A673 (cell line): ENCODE results near the gene TCF12. TPM values are rescaled to one million over a fixed set of nuclear protein-coding genes. Genes with fewer than 3 reads are reported as not detected.

Experiments
- BruUV-seq: library from RNA; stranded (reverse); fragments of 400-500 nt; replicated peaks from 2 replicates; lab custom pipeline; 2021; lab: Mats Ljungman, UMichigan
- CTCF ChIA-PET: fragments of 300-600 bp; sonication (Branson Sonifier 250); formaldehyde crosslinking; loops from one replicate; lab custom pipeline; 2022; ENCODE audit warnings: antibody characterized with exemption; lab: Charles Lee
- POLR2A ChIA-PET: fragments of 300-600 bp; sonication (Branson Sonifier 250); formaldehyde crosslinking; loops from one replicate; lab custom pipeline; 2022; ENCODE audit warnings: antibody characterized with exemption; ENCODE audit not compliant: low non-redundant PET; lab: Charles Lee
- DNase-seq: peaks from one replicate; pipeline ENCODE4 v3.0.0-alpha.2; 2015; ENCODE audit warnings: low spot score
- H3K27ac ChIP-seq: fragments of 200-600 bp; sonication (generic); 2 replicates; pipeline ENCODE4 v1.5.1; 2016; ENCODE audit warnings: mixed run types, low read depth, mild to moderate bottlenecking, mixed read lengths, antibody characterized with exemption, low read length; ENCODE audit not compliant: poor library complexity, severe bottlenecking
- H3K27me3 ChIP-seq: fragments of 200-600 bp; sonication (generic); replicated peaks from 2 replicates; pipeline ENCODE4 v1.6.1; 2017; ENCODE audit warnings: mixed run types, low read depth, mild to moderate bottlenecking, mixed read lengths, antibody characterized with exemption, low read length; ENCODE audit not compliant: insufficient read depth, poor library complexity
- H3K36me3 ChIP-seq: fragments of 200-600 bp; sonication (generic); 2 replicates; pipeline ENCODE4 v1.6.1; 2016; ENCODE audit warnings: mixed run types, mild to moderate bottlenecking, mixed read lengths, antibody characterized with exemption, low read length; ENCODE audit not compliant: insufficient read depth, poor library complexity, severe bottlenecking
- H3K4me1 ChIP-seq: fragments of 200-600 bp; sonication (generic); 2 replicates; pipeline ENCODE4 v1.6.1; 2017; ENCODE audit warnings: mixed run types, mild to moderate bottlenecking, mixed read lengths, antibody characterized with exemption, low read length; ENCODE audit not compliant: insufficient read depth, poor library complexity, severe bottlenecking
- H3K4me3 ChIP-seq: fragments of 200-600 bp; sonication (generic); 2 replicates; pipeline ENCODE4 v1.5.1; 2016; ENCODE audit warnings: low read depth, mixed run types, mild to moderate bottlenecking, mixed read lengths, low read length; ENCODE audit not compliant: poor library complexity, severe bottlenecking
- H3K9me3 ChIP-seq: fragments of 200-600 bp; sonication (generic); 2 replicates; pipeline ENCODE4 v1.6.1; 2016; ENCODE audit warnings: mixed run types, low read depth, mild to moderate bottlenecking, mixed read lengths, antibody characterized with exemption, low read length; ENCODE audit not compliant: poor library complexity, severe bottlenecking
- EZH2 ChIP-seq: fragments of 200-600 bp; sonication (generic); IDR thresholded peaks from 2 replicates; pipeline ENCODE4 v1.6.1; 2017; ENCODE audit warnings: borderline replicate concordance, low read depth, mild to moderate bottlenecking, mixed read lengths, antibody characterized with exemption, low read length; ENCODE audit not compliant: poor library complexity, severe bottlenecking
- intact Hi-C: fragments of 100-400 bp; cut with micrococcal nuclease; formaldehyde crosslinking; loops from one replicate; pipeline ENCODE4 v1.10.0; 2022; ENCODE audit not compliant: unreplicated experiment
- total RNA-seq: library from RNA; stranded (reverse); gene quantifications from 2 replicates; pipeline ENCODE4 v1.2.3, GENCODE V29; 2021
- TF ChIP-seq, protein P1 (sequence below): fragments of 300-800, 200-600 bp; sonication (generic); conservative IDR thresholded peaks from 2 replicates; pipeline ENCODE4 v1.5.1; 2017; ENCODE audit warnings: low read depth, mild to moderate bottlenecking, antibody characterized with exemption, low read length, moderate library complexity, mixed read lengths

TCF12 gene
- total RNA-seq, 1 experiment from 2014 or later, result 351 TPM

DNA sequence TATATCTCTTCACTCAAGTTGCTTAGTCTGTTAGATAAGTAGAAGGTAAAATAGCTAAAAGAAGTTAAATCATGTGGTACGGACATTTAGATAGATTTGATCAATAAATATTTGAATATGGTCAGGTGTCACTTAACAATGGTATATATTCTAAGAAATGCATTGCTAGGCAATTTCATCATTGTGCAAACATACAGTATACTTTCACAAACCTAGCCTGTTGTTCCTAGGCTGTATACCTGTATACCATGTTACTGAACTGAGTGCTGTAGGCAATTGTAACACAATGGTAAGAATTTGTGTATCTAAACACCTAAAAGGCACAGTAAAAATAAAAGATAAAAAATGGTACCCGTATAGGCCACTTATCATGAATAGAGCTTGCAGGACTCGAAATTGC, 345.1 kb downstream of the TCF12 start:
- DNase-seq, result no peak
- Histone ChIP-seq H3K27me3 (no peaks in the 10 kb centered on the region), H3K4me1 (peaks cover 27% of the 10 kb centered on the region), H3K9me3 (no peaks in the 10 kb centered on the region), H3K36me3 (peaks cover 66% of the 10 kb centered on the region), H3K4me3 (no peak overlapping the region), H3K27ac (no peak overlapping the region)
- TF ChIP-seq, protein P1, sequence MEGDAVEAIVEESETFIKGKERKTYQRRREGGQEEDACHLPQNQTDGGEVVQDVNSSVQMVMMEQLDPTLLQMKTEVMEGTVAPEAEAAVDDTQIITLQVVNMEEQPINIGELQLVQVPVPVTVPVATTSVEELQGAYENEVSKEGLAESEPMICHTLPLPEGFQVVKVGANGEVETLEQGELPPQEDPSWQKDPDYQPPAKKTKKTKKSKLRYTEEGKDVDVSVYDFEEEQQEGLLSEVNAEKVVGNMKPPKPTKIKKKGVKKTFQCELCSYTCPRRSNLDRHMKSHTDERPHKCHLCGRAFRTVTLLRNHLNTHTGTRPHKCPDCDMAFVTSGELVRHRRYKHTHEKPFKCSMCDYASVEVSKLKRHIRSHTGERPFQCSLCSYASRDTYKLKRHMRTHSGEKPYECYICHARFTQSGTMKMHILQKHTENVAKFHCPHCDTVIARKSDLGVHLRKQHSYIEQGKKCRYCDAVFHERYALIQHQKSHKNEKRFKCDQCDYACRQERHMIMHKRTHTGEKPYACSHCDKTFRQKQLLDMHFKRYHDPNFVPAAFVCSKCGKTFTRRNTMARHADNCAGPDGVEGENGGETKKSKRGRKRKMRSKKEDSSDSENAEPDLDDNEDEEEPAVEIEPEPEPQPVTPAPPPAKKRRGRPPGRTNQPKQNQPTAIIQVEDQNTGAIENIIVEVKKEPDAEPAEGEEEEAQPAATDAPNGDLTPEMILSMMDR, result no peak
- ChIA-PET POLR2A (no interaction called here), CTCF (no interaction called here)
- intact Hi-C loops, result no loop called here
- no TSS peak for BruUV-seq

DNA sequence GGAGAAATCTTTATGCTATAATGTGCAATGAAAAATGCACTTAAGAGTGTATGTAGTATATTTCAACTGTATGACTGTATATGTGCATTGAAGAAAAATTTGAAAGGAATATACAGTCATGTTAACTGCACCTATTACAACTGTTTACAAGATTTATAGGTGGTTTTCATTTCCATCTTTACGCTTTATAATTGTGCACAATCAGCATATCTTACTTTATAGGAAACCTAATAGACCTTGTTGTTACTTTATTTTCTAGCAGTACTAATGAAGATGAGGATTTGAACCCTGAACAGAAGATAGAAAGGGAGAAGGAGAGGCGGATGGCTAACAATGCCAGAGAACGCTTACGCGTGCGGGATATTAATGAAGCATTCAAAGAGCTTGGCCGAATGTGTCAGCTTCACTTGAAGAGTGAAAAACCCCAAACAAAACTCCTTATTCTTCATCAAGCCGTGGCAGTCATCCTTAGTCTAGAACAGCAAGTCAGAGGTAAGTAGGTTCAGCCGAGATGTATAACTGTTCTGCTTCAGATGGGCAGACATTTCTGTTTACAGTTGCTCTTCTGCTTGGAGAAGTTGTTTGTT, 354.4 kb downstream of the TCF12 start:
- ChIA-PET POLR2A (no interaction called here), CTCF (no interaction called here)
- TF ChIP-seq, protein P1, result no peak
- TF ChIP-seq EZH2, result no peak
- Histone ChIP-seq H3K9me3 (no peaks in the 10 kb centered on the region), H3K4me3 (no peak overlapping the region), H3K27me3 (no peaks in the 10 kb centered on the region), H3K36me3 (peaks cover 62% of the 10 kb centered on the region), H3K4me1 (no peaks in the 10 kb centered on the region), H3K27ac (no peak overlapping the region)
- intact Hi-C loops, result no loop called here
- BruUV-seq, result no TSS peak
- DNase-seq, result no peak

DNA sequence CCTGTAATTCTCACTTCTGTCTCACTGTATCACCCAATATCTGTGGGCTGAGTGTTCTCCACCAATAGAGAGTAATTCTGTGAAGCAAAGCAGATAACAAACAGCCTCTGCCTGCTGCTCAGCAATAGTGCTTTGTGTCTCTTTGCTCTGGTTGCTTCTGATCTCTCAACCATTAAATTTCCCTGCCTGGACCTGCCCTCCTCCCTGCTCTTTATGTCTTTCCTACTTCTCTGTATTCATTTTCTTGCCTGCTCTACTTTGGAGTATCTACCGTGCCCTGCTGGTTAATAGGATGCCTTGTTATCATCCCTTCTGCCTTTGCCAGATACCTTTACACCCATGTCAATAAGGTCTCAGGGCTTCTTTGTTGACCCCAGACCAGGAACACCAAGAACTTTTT, 355.0 kb downstream of the TCF12 start:
- ChIA-PET POLR2A (no interaction called here), CTCF (no interaction called here)
- TF ChIP-seq, protein P1, result no peak
- Histone ChIP-seq H3K4me3 (no peak overlapping the region), H3K9me3 (no peaks in the 10 kb centered on the region), H3K27me3 (no peaks in the 10 kb centered on the region), H3K27ac (no peak overlapping the region), H3K36me3 (peaks cover 61% of the 10 kb centered on the region), H3K4me1 (no peaks in the 10 kb centered on the region)
- no peak for DNase-seq
- intact Hi-C loops, result no loop called here
- no TSS peak for BruUV-seq
